ENCODE data around the gene CKB. TPM values are rescaled to one million over a fixed set of nuclear protein-coding genes. Genes with fewer than 3 reads are reported as not detected.

CKB gene
- total RNA-seq, 1 donor from 2014 or later, result 3.2 TPM

- DNase-seq, result no peak
Measured at GRCh38 chr14:103549361-103550311, 27.0 kb upstream of the CKB start.

- DNase-seq, result no peak
Measured at GRCh38 chr14:103548463-103549351, 26.1 kb upstream of the CKB start.

GRCh38 chr14:103547941-103548462 lies 25.4 kb upstream of the CKB start:
- DNase-seq, result no peak

- no peak for DNase-seq
Measured at GRCh38 chr14:103547455-103547940, 24.9 kb upstream of the CKB start.

GRCh38 chr14:103546652-103547454 lies 24.2 kb upstream of the CKB start:
- DNase-seq, result peak; percentile 73

- no peak for DNase-seq
Measured at GRCh38 chr14:103545915-103546651, 23.5 kb upstream of the CKB start.

GRCh38 chr14:103545219-103545914 lies 22.7 kb upstream of the CKB start:
- no peak for DNase-seq

- no peak for DNase-seq
Measured at GRCh38 chr14:103544388-103545218, 22.0 kb upstream of the CKB start.

- no peak for DNase-seq
Measured at GRCh38 chr14:103543721-103544387, 21.2 kb upstream of the CKB start.

GRCh38 chr14:103543140-103543539 lies 20.5 kb upstream of the CKB start:
- DNase-seq, result no peak

- no peak for DNase-seq
Measured at GRCh38 chr14:103542605-103543088, 20.0 kb upstream of the CKB start.

- DNase-seq, result no peak
Measured at GRCh38 chr14:103541709-103542604, 19.3 kb upstream of the CKB start.

- no peak for DNase-seq
Measured at GRCh38 chr14:103540821-103541708, 18.4 kb upstream of the CKB start.

- DNase-seq, result no peak
Measured at GRCh38 chr14:103539056-103539825, 16.6 kb upstream of the CKB start.

- DNase-seq, result no peak
Measured at GRCh38 chr14:103538291-103539055, 15.8 kb upstream of the CKB start.
